CD4-positive, alpha-beta T cell treated with Interferon gamma for 1 hour (primary cell): Measurements from ENCODE around the gene ATP2A3.

ENCODE experiments used
- DNase-seq: peaks from one replicate; pipeline ENCODE4 v3.0.0-alpha.2; 2020

The ATP2A3 gene

DNA sequence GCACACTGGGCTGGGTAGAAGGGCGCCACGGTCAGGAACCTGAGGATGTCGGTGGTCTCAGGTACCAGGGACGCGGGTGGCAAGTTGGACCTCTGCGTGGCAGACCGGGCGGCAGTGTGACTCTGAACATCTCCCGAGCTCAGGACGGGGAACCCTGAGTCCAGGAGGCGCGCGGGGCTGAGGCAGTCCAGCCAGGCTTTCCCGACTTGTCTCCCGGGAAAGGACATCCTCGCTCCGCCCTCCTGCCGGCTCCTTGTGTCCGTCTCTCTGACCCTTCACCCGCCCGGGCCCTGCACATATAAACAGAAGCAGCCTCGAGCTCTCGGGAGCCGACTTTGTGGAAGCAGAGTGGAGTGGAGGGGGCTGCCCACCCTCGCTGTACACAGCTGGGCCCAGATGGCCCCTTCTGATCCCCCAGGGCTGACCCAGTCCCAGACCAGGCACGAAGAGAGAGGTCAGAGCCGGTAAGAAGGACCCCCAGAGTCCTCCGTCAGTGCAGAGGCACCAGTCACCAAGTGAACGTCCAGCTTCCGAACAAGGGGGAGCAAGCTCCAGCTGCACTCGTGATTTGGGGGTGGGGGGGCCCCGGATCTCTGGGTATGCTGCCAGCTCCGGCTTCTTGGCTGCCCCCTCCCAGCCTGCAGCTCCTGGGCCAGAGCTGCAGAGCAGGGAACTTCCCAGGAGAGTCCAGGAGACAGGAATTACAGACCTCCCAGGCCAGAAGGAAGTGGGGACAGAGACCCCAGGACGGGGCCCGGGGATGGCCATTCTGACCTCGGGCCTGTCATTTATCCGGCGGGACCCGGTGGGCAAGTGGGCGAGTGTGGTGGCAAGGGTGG, 39.5 kb downstream of the ATP2A3 start:
- DNase-seq = no peak

DNA sequence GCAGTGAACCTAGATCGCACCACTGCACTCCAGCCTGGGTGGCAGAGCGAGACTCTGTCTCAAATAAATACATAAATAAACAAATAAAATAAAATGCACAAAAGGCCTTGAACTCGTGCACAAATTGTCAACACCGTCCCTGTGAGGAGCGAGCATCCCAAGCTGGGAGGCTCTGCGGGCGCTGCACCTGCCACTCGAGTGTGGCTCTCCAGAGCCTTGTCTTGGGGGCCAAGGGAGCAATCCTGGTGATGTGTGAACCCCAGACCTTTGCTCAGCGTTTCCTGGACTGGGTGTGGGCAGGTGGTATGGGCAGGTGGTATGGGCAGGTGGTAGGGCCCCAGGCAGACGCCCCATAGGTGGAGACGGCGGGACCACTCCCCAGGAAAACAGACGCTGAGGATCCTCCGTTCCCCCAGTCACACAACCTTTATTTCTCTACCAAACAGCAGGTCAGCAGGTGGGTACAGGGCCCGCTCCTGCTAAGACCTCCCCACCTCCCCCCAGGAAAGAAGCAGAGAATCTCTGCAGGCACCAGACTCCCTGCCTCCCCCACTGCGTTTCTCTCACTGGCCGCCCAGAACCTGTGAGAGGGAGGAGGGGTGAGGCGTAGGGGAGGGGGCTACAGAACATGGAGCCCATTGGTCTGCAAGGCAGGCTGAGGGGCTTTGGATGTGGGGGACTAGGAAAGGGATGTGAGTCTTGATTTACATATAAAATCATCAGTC, 40.6 kb downstream of the ATP2A3 start:
- DNase-seq = no peak

DNA sequence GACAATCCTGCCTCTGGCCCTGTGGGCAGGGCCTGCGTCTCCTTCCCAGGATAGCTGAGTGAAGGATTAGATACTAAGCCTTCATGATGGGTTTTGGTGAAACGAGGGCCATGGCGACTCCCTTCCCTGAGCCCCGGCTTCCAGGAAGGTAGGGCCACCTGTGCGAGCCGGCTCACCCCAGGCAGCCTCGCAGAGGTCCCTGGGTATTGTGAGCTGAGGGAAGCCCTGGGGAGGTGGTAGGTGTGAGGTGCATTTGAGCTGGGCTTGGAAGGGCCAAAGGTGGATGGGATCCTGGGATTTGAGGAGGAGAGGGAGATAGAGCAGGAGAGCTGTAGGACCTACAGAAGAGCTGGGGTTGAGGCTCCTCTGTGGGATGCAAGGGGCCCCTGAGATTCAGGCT, 41.5 kb downstream of the ATP2A3 start:
- no peak for DNase-seq

DNA sequence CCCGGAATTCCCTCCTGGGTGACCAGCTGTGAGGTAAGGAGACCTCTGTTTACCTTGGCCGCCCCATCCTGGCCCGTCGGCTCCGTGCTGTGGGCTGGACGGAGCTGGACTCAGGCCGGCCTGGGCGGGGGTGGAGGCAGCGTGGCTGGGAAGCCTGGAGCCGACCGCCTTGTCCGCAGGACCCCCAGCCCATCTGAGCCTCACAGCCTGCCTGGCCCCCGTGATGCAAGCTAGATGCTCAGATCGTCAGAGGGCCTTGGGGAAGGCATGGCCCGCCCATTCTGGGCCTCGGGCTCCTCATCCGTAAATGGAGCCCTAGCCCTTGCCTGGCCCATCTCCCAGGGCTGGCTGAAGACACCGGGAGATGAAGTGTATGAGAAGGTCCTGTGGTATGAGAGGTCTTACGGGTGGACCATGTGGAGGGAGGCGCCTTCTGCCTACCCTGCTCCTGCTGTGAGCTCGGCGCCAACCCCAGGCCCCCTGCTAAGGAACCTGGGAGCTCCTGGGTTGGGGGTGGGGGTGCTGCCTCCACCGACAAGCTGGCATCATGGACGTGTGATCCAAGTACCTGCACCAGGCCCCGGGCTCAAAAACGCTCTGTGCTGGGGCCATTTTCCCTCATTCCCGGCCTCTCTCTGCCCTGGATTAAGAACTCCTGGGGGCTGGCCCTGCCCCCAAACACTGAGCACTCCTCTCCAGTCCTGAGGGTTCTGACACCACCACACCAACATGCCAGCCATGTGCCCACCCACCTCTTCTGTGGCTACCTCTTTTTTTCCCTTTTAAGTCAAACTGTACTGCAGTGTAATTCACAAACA, 42.5 kb downstream of the ATP2A3 start:
- DNase-seq = no peak

GRCh38 chr17:3921006-3921405, 43.2 kb downstream of the ATP2A3 start:
- DNase-seq = no peak

GRCh38 chr17:3919123-3919624, 45.1 kb downstream of the ATP2A3 start:
- no peak for DNase-seq

- DNase-seq = no peak
Observed at GRCh38 chr17:3918372-3919122, 45.7 kb downstream of the ATP2A3 start.

GRCh38 chr17:3917391-3917931, 46.8 kb downstream of the ATP2A3 start:
- DNase-seq = no peak

DNA sequence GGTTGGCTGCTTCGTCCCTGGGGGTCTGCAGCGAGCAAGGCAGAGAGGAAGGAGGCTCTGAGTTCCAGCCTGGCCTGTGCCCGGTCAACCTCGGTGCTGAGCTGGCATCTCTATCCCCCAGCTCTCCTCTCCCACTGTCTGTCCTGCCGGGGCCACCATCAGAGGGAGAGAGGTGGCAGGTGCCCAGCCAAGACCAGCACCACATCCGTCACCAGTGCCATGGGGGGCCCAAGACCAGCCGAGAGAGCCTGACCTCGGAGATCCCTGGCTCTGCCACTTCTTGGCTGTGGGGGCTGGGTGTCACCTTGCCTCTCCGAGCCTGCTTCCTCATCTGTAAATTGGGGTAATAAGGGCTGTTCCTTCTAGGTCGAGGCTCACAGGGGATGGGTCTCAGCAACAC, 47.4 kb downstream of the ATP2A3 start:
- DNase-seq = peak; percentile 38

DNA sequence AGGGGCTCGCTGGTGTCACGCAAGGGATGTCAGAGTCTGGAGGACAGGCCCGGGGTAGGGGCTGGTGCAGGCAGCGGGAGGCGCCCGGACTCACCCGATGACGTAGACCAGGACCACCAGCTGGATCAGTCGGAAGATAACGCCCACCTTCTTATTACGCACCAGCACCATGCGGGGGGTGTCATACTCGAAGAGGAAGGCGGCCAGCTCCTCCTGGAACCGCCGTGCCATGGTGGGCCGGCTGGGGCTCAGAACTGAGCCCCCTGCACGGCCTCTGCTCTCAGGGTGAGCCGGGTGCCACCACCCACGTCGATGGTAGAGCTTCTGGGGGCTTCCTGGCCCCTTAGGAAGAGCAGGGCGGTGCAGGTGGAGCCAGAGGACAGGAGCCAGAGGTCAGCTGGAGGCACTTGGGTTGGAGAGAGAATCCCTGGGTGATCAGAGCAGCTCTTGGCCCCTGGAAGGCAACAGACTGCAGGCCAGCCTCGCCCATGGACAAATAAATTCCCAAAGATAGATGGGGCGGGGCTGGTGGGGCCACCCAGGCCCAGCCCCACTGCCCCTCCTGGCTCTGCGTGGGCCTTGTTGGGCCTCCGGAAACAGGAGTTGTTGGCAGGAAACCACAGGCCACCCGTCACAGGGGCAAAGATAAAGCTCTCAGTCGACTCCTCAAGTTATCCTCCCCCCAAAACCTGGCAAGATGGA, 48.1 kb downstream of the ATP2A3 start, which contains the start of gene P2RX1:
Gene P2RX1, minus strand, starts transcription at position 471 of the 702 bp plus-strand sequence. Its CDS starts 240 bp downstream, at position 231.
- DNase-seq = peak; percentile 77

DNA sequence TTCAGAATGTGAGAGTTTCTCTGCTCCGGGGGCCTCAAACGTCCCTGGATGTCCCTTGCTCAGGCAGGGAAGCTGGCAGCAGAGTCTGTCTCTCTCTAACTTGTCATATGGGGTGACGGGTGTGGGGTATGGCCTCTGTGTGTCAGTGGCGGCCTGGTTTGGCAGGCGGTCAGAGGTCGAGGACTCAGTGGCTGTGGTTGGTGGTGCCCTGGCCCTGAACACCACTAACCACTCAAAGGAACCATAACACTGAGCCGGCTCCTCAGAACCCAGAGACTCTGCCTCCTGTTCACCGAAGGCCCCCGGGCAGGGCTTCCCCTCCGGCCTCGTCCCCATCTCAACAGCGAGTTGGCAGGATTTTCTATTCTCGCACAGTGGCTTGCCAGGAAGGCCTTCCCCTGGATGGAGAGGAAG, 48.6 kb downstream of the ATP2A3 start:
- DNase-seq = no peak

DNA sequence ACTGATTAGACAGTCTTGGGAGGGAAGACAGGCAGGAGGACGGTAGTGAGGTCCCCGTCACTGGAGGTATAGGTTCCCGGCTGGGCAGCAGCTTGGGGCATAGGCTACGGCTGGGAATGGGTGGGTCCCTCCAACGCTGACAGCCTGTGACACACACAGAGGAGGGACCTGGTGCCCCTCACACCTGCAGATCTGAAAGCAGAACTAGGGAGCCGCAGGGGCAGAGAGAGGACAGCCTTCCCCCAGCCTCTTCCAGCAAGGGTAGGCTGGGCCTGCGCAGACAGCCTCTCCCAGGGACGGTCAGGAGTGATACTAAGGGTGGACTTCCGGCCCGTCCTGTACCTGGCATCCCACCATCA, 49.9 kb downstream of the ATP2A3 start:
- DNase-seq = peak; percentile 83

DNA sequence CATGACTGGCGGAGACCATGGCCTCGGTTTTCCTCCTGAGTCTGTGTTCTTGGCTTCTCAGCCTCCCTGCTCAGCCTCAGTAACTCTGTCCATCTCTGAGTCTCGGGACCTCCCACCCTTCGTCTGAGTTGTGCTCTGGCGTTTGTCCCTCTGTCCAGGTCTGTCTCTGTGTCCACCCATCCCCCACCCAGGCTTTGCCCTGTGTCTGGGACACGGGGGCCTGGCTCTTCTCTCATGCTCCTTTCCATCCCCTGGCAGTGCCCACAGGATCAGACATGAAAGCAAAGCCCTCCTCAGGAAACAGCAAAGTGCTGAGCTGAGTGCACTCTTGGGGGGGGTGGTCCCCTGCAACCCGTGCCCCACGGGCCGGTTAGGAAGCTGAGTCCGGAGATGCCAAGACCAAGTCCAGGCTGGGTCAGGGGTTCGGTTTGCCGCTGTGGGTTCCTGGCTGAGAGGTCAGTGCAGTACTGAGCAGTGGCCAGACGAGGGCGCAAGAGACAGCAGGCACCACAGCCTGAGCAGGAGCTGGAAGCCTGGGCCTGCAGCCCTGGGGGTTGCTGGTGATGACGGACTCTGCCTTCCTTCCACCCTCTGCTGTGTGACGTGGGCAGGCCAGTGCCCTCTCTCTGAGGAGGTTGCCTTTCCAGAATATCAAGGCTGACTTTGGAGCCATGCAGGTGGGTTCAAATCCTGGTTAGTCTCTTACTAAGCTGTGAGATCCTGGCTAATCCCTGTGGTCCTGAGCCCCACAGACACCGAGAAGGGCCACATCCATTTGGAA, 50.5 kb downstream of the ATP2A3 start:
- DNase-seq = peak; percentile 85

DNA sequence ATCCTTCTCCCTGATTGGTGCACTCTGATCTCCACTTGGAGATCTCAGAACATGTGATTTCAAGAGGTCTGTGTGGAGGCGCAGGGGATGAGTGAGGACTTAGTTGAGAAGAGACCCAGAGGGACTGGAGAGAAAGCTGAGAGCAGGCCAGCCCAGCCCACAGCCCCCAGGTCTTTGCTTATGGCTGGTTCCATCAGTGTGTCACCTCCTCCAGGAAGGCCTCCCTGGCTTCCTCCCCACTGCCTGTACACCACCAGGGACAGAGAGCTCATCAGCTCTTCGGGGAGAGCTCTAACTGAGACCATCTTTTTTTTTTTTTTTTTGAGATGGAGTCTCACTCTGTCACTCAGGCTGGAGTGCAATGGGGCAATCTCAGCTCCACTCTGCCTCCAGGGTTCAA, 51.4 kb downstream of the ATP2A3 start:
- DNase-seq = no peak

DNA sequence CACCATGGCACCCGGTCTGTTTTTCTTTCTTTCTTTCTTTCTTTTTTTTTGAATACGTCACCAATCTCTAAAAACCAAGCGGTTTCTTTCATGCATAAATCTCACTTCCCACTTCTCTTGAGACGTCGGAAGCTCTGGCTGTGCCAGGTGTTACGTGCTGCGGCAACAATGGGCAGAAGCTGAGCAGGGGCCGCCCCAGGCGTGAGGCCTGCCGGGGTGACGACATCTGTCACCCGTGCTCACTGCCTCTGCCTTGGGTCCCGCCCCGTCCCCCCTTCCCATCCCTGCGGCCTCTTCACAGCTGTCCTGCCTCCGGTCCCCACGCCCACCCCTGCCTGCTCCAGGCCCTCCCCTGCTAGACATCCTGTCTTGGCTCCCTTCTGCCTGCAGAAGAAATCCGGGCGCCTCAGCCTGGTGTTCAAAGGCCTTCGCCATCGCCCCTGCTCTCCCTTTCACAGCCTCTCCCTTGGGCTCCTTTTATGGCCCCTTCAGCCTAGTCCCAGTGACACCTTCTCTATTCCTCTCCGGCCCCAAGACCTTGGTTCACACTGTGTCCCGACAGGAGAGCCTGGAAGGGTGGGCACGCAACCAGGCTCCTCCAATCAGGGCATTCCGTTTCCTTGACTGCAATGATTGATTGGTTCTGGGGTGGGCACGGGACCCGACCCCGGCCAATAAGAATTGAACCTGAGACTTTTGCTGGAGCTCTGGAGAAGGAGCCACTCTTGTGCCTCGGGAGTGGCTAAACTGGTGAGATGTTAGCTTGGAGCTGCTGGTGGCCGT, 52.8 kb downstream of the ATP2A3 start:
- DNase-seq = peak; percentile 93

- no peak for DNase-seq
Observed at GRCh38 chr17:3910420-3911270, 53.6 kb downstream of the ATP2A3 start.

- DNase-seq = no peak
Observed at GRCh38 chr17:3909257-3909656, 55.0 kb downstream of the ATP2A3 start.

- no peak for DNase-seq
Observed at GRCh38 chr17:3907483-3908216, 56.6 kb downstream of the ATP2A3 start.
